GM03348 (cell line): Measurements from ENCODE around the gene DIS3L2.
"Not testable (repeated sequence)": the region's sequence is repeated elsewhere in the genome, so short reads cannot be mapped to it uniquely, and the experiment has no call there.

Source experiments
- DNase-seq: peaks from one replicate; pipeline ENCODE4 v3.0.0; 2012; ENCODE audit warnings: low spot score

Gene DIS3L2

DNA sequence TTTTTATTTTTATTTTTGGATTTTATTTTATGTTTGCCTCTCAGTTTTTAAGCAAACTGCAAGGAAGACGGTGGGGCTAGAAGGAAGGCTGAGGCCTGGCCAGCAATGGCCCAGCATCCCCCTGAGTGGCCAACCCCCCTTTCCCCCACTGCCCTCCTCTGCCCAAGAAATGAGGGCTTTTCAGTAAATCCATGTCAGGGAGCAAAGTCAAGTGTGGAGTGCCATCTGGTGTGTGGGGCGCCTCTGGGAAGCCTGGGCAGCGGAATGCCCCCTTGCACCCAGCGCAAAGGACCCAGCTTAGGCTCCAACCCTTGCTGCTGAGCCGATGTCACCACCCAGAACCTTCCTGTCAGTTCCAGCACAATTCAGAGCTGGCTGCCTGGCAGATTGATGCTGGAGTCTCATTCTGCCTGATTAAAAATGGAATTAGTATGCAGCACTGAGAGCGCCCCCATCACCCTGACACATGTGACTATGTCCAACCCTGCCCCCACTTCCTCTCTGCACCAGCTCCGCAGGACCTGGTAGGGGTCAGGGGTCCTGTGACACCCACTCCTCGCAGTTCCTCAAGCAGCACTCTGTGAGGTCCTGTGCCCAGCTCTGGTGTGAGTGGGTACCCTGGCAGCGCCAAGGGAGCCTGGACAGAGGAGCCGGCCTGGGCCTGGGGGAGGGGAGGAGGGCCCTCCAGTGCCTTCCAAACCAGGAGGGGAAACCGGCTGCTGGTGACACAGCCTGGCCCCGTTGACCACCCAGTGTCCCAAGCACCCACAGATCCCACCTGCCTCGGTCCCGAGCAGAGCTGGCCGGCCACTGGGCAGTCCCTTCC is 407.8 kb downstream of the DIS3L2 start:
- DNase-seq: no peak

DNA sequence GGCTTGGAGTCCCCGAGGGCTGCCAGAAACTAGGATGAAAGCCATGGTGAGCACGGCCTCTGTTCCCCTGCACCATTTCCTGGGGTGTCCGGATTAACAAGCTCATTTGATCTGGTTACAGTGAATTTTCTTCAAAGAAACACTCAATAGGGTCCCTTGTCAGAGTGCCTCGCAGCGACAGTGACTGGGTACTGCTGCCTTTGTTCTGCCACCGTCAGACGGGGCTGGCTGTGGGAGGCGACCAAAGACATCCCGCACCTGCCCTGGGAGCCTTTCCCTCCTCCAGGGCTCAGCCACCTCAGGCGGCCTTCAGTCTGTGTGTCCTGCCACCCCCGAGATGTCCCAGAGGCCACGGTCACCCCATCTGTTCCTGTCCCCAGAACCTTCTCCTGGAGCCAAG is 408.5 kb downstream of the DIS3L2 start:
- not testable (repeated sequence) for DNase-seq

DNA sequence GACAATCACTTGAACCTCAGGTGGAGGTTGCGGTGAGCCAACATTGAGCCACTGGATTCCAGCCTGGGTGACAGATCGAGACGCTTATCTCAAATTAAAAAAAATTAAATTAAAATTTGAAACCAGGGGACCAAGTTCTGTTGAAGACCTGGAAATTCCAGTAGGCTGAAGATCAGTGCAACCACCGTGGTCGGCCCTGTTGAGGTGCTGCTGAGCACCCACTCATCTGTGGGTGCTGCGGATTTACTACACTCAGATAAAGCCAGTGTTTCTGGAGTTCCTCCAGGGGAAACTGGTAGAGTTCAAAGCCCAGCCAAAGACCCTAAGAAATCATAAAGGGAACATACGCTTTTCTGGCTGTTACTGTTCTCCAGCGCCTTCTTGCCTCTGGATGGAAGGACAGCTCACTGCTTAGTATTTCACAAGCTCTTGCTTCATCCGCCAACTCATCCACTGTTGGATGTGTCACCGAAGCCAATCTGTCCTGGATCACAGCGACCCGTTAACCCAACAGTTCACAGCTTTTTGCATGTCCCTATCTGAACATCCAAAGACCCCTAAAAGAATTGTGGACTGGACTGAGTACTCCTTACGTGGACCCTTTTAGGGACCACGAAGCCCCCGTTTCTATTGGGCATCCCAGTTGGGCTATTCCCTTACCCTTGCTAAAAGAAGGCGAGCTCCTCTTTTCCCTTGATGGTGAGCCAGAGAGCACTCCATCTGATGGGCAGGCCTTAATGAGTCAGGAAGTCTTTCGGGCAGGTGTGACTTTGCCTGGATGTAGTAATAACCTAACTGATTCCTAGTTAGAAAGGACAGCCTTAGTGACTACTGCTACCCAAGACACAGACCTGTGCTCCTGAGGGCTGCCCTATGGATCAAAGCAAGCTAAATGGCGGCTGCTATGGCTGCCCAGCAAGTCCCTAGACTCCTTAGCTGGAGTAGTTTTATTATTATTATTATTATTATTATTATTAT is 411.0 kb downstream of the DIS3L2 start:
- DNase-seq: no peak

DNA sequence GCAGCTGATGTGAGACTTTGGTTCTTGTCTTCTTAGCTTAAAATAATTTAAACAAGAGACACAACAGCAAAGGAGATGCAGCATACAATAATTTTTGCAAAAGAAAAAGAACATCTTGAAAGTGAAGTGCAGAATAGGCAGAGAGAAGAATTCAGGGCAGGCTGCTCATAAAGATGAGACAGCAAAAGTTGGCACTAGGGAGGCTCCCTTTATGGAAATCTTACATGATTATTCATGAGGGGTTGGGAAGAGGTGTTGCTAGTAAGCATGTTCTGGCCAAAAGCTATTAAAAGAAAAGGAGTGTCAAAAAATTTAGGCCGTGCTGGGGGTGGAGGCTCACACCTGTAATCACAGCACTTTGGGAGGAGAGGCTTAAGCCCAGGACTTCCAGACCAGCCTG is 412.8 kb downstream of the DIS3L2 start:
- DNase-seq: no peak

DNA sequence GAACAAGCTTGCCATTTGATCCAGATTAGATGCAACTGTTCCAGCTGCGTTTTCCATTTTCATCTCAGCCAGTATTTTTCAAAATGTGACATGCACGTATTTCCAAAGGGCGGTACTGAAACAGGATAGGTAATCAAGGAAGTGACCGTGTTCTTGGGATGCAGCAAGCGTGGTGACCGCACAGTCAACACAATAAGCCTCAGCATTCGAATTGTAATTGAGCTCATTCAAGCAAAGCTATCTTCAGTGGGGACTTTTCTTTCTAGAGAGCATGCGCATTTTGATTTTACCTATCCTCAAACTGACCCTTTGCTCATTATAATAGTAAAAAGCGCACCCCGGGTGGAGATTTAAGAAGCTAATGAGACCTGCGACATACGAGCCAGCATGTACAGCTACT is 413.7 kb downstream of the DIS3L2 start:
- no peak for DNase-seq

DNA sequence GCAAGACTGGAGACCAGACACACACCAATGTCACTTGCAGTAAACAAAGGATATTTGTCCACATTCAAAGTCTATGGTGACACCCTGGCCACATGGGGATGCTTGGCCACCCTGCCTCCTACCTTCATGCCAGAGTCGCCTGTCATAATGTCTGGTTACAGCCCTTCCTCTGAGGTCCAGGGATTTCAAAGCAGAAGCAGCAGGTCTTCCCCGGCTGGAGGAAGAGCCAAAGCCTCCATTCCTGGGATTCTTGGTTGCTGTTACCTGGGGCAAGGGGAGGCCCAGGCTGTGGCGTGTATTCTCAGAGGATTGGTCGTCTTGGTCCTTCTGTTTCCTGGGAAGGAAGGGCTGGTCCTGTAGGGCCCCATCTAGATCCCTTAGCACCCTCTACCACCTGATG is 414.7 kb downstream of the DIS3L2 start:
- DNase-seq: no peak

DNA sequence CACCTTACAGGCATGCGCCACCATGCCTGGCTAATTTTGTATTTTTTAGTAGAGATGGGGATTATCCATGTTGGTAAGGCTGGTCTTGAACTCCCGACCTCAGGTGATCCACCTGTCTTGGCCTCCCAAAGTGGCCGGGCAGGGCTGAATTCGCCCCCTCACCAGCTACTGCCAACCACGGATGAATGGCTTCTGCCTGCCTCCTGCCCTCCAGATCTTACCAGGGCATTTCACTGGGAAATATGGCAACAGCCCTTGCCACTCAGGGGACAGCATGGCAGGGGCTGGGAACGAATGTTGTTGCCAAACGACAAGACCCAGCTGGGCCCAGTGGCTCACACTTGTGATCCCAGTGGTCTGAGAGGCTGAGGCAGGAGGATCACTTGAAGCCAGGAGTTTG is 415.2 kb downstream of the DIS3L2 start:
- no peak for DNase-seq

DNA sequence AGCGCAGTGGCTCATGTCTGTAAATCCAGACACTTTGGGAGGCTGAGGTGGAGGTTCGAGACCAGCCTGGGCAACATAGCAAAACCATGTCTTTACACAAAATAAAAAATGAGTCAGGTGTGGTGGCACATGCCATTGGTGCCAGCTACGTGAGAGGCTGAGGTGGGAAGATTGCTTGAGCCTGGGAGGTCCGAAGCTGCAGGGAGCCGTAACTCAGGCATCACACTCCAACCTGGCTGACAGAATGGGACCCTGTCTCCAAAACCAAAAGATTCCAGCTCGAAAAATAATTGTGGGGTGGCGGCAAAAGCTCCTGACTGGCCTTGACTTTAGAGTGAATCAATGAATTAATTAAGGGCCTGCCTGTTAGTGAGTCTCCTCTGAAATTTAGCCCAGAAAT is 415.8 kb downstream of the DIS3L2 start:
- DNase-seq: no peak

DNA sequence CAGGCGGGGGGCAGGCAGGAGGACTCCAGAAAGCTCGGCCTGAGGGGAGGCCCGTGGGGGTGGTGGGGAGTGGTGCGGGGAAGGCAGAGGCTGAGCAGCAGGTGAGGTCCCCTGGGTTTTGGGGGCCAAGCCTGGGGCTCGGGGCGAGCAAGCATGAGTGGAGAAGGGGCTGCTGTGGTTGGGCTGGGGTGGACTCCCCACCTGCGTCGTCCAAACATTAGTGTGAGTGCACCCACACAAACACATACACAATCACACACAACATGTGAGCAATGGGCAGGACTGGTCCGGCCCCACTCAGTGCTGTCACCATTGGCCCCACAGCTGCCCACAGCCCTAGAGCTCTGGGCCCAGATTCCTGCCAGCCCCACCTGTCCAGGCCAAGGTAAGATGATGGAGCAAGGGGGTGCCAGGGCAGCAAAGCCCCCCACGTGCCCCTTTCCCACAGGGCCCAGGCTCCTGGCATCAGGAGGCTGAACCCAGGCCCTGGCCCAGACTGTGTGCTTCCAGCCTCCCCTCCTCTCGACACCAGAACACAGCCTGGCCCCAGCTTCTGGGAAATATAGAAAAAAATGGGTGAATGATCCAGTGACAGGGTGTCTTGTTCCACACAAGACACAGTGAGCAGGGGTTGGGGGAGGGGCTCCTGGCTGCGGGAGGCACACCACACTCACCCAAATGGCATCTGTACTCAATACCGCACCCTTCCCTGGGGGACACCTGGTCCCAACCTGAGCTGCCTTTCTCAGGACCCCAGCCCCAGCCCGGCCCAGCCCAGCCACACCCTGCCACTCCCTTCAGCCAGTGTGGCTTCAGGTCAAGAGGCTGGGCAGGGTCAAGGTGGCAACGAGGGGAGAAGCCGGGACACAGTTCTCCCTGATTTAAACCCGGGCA is 416.6 kb downstream of the DIS3L2 start:
- DNase-seq: no peak

DNA sequence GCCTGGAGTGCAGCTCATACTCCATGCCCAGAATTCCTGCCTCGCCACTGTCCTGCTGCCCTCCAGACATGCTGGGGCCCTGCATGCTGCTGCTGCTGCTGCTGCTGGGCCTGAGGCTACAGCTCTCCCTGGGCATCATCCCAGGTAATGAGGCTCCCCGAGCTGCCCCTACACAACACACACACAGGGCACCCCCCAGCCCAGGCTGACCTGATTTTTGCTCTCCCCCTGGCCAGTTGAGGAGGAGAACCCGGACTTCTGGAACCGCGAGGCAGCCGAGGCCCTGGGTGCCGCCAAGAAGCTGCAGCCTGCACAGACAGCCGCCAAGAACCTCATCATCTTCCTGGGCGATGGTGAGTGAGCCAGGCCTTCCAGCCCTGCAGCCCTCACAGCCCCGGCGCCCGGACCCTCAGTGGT is 417.2 kb downstream of the DIS3L2 start, which contains the start of gene ALPP:
ALPP (plus strand) TSS at position 17 of the 417 bp plus-strand sequence; CDS start at position 69, 52 bp downstream.
- not testable (repeated sequence) for DNase-seq

DNA sequence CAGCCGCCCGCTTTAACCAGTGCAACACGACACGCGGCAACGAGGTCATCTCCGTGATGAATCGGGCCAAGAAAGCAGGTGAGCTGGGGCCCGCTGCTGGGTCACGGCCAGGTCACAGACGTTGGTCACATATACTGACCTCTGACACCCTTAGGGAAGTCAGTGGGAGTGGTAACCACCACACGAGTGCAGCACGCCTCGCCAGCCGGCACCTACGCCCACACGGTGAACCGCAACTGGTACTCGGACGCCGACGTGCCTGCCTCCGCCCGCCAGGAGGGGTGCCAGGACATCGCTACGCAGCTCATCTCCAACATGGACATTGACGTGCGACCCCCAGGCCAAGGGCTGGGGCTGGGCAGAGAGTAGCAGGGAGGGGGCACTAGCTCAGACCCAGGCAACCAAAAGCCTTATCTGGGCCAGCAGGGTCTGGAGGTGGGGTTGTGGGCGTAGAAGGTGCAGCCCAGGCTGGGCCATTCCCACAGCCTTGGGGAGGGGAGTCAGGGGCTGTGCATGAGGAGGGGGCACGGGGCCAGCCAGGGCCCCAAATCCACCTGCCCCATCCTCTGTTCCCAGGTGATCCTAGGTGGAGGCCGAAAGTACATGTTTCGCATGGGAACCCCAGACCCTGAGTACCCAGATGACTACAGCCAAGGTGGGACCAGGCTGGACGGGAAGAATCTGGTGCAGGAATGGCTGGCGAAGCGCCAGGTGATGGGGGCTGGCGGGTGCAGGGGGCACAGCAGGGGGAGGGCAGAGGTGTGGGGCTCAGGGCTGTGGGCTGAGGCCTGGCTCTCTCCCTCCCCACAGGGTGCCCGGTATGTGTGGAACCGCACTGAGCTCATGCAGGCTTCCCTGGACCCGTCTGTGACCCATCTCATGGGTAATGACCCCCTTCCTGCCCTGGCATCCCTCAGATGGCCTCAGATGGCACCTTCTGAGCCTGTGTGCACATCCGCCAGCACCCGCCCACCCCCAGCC is 418.4 kb downstream of the DIS3L2 start:
- DNase-seq: not testable (repeated sequence)

DNA sequence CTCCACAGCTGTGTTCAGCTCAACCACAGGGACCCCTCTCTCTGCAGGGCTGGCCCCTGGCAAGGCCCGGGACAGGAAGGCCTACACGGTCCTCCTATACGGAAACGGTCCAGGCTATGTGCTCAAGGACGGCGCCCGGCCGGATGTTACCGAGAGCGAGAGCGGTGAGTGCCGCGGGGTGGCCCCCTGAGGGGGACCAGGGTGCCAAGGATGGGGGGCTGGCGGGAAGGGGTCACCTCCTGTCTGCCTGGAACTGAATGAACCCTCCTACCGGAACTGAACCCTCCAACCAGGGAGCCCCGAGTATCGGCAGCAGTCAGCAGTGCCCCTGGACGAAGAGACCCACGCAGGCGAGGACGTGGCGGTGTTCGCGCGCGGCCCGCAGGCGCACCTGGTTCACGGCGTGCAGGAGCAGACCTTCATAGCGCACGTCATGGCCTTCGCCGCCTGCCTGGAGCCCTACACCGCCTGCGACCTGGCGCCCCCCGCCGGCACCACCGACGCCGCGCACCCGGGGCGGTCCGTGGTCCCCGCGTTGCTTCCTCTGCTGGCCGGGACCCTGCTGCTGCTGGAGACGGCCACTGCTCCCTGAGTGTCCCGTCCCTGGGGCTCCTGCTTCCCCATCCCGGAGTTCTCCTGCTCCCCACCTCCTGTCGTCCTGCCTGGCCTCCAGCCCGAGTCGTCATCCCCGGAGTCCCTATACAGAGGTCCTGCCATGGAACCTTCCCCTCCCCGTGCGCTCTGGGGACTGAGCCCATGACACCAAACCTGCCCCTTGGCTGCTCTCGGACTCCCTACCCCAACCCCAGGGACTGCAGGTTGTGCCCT is 419.9 kb downstream of the DIS3L2 start:
- not testable (repeated sequence) for DNase-seq

DNA sequence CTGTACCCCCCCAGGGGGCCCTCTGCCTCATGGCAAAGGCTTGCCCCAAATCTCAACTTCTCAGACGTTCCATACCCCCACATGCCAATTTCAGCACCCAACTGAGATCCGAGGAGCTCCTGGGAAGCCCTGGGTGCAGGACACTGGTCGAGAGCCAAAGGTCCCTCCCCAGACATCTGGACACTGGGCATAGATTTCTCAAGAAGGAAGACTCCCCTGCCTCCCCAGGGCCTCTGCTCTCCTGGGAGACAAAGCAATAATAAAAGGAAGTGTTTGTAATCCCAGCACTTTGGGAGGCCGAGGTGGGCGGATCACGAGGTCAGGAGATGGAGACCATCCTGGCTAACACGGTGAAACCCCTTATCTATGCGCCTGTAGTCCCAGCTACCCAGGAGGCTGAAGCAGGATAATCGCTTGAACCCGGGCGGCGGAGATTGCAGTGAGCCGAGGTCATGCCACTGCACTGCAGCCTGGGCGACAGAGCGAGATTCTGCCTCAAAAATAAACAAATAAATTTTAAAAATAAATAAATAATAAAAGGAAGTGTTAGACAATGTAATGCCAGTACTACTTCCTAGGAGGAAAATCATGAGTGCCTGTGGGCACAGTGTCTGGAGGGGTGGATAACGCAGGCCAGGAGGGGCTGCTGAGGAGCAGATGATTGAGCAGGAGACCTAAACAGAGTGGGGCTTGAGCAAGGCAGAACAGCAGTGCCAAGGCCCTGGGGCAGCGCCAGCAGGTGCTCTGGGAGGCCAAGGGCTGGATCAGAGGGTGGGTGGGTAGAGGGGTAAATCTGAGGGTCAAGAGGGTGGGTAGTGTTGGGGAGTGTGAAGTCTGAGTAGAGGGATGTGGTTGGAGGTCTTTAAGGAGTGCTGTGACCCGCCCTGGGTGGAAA is 421.1 kb downstream of the DIS3L2 start:
- DNase-seq: no peak

DNA sequence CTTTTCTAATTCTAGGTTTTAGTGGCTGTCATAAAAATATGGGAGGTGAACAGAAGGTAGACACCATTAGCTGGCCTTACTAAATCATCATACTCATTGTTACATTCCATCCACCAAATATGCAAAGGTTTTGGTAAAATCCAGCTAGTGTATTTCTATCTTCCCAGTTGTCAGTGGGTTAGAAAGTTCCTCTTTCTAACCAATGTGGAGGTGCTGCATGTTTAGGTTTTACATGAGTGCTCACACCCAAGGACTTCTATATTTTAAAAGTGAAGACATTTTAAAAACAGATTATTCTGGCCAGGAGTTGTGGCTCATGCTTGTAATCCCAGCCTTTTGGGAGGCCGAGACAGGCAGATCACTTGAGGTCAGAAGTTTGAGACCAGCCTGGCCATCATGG is 423.0 kb downstream of the DIS3L2 start:
- DNase-seq: no peak

DNA sequence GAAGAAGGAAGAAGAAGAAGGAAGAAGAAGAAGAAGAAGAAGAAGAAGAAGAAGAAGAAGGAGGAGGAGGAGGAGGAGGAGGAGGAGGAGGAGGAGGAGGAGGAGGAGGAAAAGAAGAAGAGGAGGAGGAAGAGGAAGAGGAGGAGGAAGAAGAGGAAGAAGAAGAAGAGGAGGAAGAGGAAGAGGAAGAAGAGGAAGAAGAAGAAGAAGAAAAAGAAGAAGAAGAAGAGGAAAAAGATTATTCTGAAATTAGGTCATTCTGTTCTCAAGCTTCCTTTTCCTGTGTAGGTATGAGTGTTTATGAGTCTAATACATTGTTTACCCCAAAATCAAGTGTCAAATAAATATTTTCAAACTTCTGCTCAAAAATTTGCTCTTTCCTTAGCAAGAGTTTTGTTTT is 423.5 kb downstream of the DIS3L2 start:
- not testable (repeated sequence) for DNase-seq

DNA sequence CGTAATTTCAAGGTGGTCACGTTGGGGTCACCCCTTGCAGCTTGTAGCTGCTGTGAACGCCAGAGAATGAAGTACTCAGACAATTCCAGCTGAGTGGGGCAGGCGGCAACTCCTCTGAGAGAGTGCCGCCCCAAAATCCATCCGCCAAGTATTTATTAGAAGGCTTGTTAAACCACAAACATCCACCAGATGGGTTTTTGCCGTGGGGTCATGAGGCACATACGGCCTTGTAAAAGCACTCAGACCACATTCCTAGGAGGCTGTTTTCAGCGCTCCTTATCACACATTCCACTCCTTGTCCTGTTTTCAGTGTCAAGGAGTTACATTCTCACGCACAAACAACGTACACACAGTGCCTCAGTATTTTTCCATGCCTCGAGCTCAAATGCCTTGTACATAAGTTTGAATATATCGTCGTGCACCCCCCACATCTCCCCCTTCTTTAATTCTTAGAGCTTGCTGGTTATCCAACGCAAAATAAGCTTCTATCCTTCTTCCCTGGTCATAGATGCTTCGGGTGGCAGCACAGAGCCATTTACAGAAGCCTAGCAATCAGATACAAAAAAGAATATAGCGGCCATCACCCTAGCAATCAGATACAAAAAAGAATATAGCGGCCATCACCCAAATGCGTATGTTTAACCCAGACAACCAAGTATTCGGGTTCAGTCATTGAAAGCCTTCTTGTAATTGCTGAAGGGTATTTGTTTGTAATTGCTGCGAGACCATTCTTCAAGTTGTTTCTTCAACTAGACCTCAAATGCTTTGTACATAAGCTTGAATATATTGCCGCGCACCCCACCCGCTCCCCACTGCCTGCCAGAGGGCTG is 424.4 kb downstream of the DIS3L2 start:
- peak; percentile 75 for DNase-seq

DNA sequence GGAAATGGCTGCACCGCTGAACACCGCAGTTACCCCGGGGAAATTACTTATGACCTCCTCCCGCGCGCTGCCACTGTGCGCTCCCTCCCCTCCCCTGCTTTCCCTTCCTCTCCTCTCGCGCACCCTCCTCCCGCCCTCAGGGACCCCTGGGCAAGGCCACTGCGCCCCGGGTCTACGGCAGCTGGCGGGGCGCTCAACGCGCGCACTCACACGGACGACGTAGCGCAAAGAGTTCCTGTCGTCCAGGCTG is 424.9 kb downstream of the DIS3L2 start:
- DNase-seq: no peak
